B cell (primary cell): Measurements from ENCODE around the gene CADM2. TPM values are rescaled to one million over a fixed set of nuclear protein-coding genes. Genes with fewer than 3 reads are reported as not detected.

Experiments
- ATAC-seq: fragments of 200-7000 bp; cut with Tn5 transposase; one replicate; pipeline ENCODE4 v1.10.0; 2021; ENCODE audit warnings: low read depth, mild to moderate bottlenecking, moderate number of reproducible peaks, moderate library complexity
- CTCF ChIA-PET: fragments of 350-600 bp; sonication (Branson Sonifier 250); formaldehyde crosslinking; loops from one replicate; lab custom pipeline; 2021; ENCODE audit warnings: antibody characterized with exemption, inconsistent platforms; lab: Charles Lee
- POLR2A ChIA-PET: fragments of 350-600 bp; sonication (Branson Sonifier 250); formaldehyde crosslinking; loops from one replicate; lab custom pipeline; 2021; ENCODE audit warnings: antibody characterized with exemption; lab: Charles Lee
- DNase-seq: peaks from one replicate; pipeline ENCODE4 v3.0.0; 2013
- H2AFZ ChIP-seq: 2 replicates; pipeline ENCODE4 v1.6.1; 2012; ENCODE audit warnings: mild to moderate bottlenecking, low read depth, low read length; ENCODE audit not compliant: insufficient read depth, poor library complexity, severe bottlenecking
- H3K27ac ChIP-seq, 2 donors: 1 replicate in 1 of 2; 2 replicates in 1 of 2; pipeline ENCODE4 v1.5.1; 2012 to 2013; ENCODE audit warnings: low read length in 2 of 2, mild to moderate bottlenecking in 2 of 2, moderate library complexity in 1 of 2
- H3K27me3 ChIP-seq, 4 experiments: fragments of 200-600 bp in 1 of 4; sonication (generic) in 1 of 4; replicated peaks in 1 of 4; 1 replicate in 2 of 4; 2 replicates in 2 of 4; pipeline versions ENCODE4 v1.6.1 to v1.7.0; 2013 to 2016; ENCODE audit warnings: low read length in 3 of 4, mild to moderate bottlenecking in 2 of 4, mixed read lengths in 1 of 4, moderate library complexity in 1 of 4; ENCODE audit not compliant: insufficient read depth in 4 of 4, control insufficient read depth in 3 of 4; ENCODE audit errors: control extremely low read depth in 1 of 4
- H3K36me3 ChIP-seq, 2 experiments: replicated peaks in 1 of 2; 1 replicate in 1 of 2; 2 replicates in 1 of 2; pipeline versions ENCODE4 v1.6.1 to v1.7.1; 2013; ENCODE audit warnings: low read length in 1 of 2; ENCODE audit not compliant: insufficient read depth in 2 of 2, control insufficient read depth in 1 of 2; ENCODE audit errors: control extremely low read depth in 1 of 2, extremely low read depth in 1 of 2
- H3K4me1 ChIP-seq, 2 donors: fragments of 200-600 bp in 1 of 2; sonication (generic) in 1 of 2; 1 replicate in 1 of 2; 2 replicates in 1 of 2; pipeline versions ENCODE4 v1.5.1 to v1.6.1; 2013 to 2017; ENCODE audit warnings: low read length in 2 of 2; ENCODE audit not compliant: control insufficient read depth in 2 of 2, insufficient read depth in 2 of 2
- H3K4me2 ChIP-seq: replicated peaks from 2 replicates; pipeline ENCODE3; 2012; ENCODE audit warnings: mild to moderate bottlenecking, low read depth, low read length; ENCODE audit not compliant: poor library complexity, severe bottlenecking
- H3K4me3 ChIP-seq, 5 experiments: fragments of 200-600 bp in 1 of 5; sonication (generic) in 1 of 5; 1 replicate in 3 of 5; 2 replicates in 2 of 5; pipeline versions ENCODE4 v1.5.1 to v1.7.0; 2011 to 2016; ENCODE audit warnings: low read length in 4 of 5, mild to moderate bottlenecking in 4 of 5, low read depth in 2 of 5, control low read depth in 1 of 5, moderate library complexity in 1 of 5; ENCODE audit not compliant: insufficient read depth in 1 of 5; ENCODE audit errors: control extremely low read depth in 1 of 5, extremely low read depth in 1 of 5
- H3K79me2 ChIP-seq: fragments of 200-600 bp; sonication (generic); one replicate; pipeline ENCODE4 v1.6.0; 2016; ENCODE audit warnings: low read length; ENCODE audit not compliant: control insufficient read depth, insufficient read depth
- H3K9ac ChIP-seq: fragments of 200-600 bp; sonication (generic); 2 replicates; pipeline ENCODE4 v1.6.1; 2017; ENCODE audit warnings: mild to moderate bottlenecking, low read length, moderate library complexity
- H3K9me3 ChIP-seq, 3 donors: one replicate each; pipeline versions ENCODE4 v1.6.1 to v1.7.1; 2013; ENCODE audit warnings: low read length in 2 of 3; ENCODE audit not compliant: control insufficient read depth in 2 of 3, insufficient read depth in 1 of 3; ENCODE audit errors: control extremely low read depth in 1 of 3
- H4K20me1 ChIP-seq: 2 replicates; pipeline ENCODE4 v1.6.0; 2012; ENCODE audit warnings: mild to moderate bottlenecking, low read length; ENCODE audit not compliant: insufficient read depth, control insufficient read depth, poor library complexity, severe bottlenecking
- H3K27ac Mint-ChIP-seq: one replicate; pipeline ENCODE4 v1.8.0; 2021; ENCODE audit warnings: mixed read lengths
- H3K27me3 Mint-ChIP-seq: one replicate; pipeline ENCODE4 v1.8.0; 2021; ENCODE audit warnings: mixed read lengths
- H3K4me1 Mint-ChIP-seq: one replicate; pipeline ENCODE4 v1.8.0; 2021; ENCODE audit warnings: mixed read lengths
- H3K4me3 Mint-ChIP-seq: one replicate; pipeline ENCODE4 v1.8.0; 2021; ENCODE audit warnings: mixed read lengths
- H3K9me3 Mint-ChIP-seq: one replicate; pipeline ENCODE4 v1.8.0; 2022; ENCODE audit warnings: mixed read lengths; ENCODE audit not compliant: insufficient read depth
- EZH2 ChIP-seq: IDR thresholded peaks from 2 replicates; pipeline ENCODE4 v1.6.1; 2012; ENCODE audit warnings: borderline replicate concordance, low read depth, mild to moderate bottlenecking, moderate library complexity, low read length; ENCODE audit not compliant: insufficient read depth, poor library complexity, severe bottlenecking
- WGBS: methylation state at CpG from one replicate; pipeline ENCODE4 v1.1.5; 2013; ENCODE audit warnings: missing lambda C conversion rate; ENCODE audit not compliant: insufficient coverage; 5-methylcytosine and 5-hydroxymethylcytosine counted together
- intact Hi-C: fragments of 100-400 bp; cut with micrococcal nuclease; formaldehyde crosslinking; loops from one replicate; pipeline ENCODE4 v1.10.0; 2022
- polyA plus RNA-seq: library from polyadenylated mRNA; depleted of rRNA; stranded (reverse); fragments of >200 nt; gene quantifications from 2 replicates; pipeline ENCODE4 v1.2.3, GENCODE V29; 2012
- total RNA-seq, 2 donors: library from RNA; stranded (reverse); fragments of 120-200 nt in 1 of 2; gene quantifications; 1 replicate in 1 of 2; 2 replicates in 1 of 2; pipeline versions ENCODE4 v1.2.3 to v1.2.4, GENCODE V29; 2013 to 2022
- TF ChIP-seq, protein P1 (sequence below): fragments of 200-600 bp; IDR thresholded peaks from one replicate; pipeline ENCODE4 v1.8.0; 2022; ENCODE audit warnings: antibody characterized with exemption, mild to moderate bottlenecking

Gene CADM2
- total and polyA plus RNA-seq, 2 donors (not counting 1 experiment from before 2014, with no cell fraction given), result 0.10 to 0.37 TPM

DNA sequence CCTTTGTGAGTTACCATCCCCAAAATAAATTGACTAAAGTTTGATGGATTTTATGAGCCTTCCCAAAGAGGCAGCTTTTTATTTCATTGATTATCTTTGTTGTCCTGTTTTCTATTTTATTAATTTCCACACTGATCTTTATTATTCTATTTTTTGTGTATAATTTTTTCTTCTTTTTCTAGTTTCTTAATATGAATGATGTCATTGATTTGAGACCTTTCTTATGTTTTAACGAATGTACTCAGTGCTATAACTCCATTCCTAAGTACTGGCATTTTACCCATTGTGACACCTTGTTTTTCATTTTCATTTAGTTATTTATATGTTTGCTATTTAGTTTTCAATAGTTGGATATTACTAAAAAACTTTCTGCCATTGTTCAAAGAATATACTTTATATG is 565.3 kb downstream of the CADM2 start:
- intact Hi-C loops, result no loop called here
- H3K9me3 ChIP-seq, result no peaks in the 10 kb centered on the region
- POLR2A ChIA-PET, result no interaction called here
- ATAC-seq (no peak), DNase-seq (no peak)
- no peaks in the 10 kb centered on the region for H3K4me1 ChIP-seq
- no CpG with 5 or more reads among the region's 1 CpG for WGBS
- no peak overlapping the region for H3K4me3 ChIP-seq
- no peak for TF ChIP-seq EZH2
- TF ChIP-seq, protein P1, sequence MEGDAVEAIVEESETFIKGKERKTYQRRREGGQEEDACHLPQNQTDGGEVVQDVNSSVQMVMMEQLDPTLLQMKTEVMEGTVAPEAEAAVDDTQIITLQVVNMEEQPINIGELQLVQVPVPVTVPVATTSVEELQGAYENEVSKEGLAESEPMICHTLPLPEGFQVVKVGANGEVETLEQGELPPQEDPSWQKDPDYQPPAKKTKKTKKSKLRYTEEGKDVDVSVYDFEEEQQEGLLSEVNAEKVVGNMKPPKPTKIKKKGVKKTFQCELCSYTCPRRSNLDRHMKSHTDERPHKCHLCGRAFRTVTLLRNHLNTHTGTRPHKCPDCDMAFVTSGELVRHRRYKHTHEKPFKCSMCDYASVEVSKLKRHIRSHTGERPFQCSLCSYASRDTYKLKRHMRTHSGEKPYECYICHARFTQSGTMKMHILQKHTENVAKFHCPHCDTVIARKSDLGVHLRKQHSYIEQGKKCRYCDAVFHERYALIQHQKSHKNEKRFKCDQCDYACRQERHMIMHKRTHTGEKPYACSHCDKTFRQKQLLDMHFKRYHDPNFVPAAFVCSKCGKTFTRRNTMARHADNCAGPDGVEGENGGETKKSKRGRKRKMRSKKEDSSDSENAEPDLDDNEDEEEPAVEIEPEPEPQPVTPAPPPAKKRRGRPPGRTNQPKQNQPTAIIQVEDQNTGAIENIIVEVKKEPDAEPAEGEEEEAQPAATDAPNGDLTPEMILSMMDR, result no peak
- no peaks in the 10 kb centered on the region for H3K27me3 ChIP-seq
- H3K27ac ChIP-seq, result no peak overlapping the region
- H2AFZ ChIP-seq, result no peak overlapping the region
- CTCF ChIA-PET, result no interaction called here
- no peak overlapping the region for H3K9ac ChIP-seq
- Mint-ChIP-seq H3K9me3 (no peaks in the 10 kb centered on the region), H3K4me3 (no peak overlapping the region), H3K27ac (no peak overlapping the region), H3K27me3 (no peaks in the 10 kb centered on the region), H3K4me1 (no peaks in the 10 kb centered on the region)
- H3K36me3 ChIP-seq, result no peaks in the 10 kb centered on the region
- no peaks in the 10 kb centered on the region for H3K79me2 ChIP-seq
- no peaks in the 10 kb centered on the region for H4K20me1 ChIP-seq
- H3K4me2 ChIP-seq, result no peak overlapping the region

DNA sequence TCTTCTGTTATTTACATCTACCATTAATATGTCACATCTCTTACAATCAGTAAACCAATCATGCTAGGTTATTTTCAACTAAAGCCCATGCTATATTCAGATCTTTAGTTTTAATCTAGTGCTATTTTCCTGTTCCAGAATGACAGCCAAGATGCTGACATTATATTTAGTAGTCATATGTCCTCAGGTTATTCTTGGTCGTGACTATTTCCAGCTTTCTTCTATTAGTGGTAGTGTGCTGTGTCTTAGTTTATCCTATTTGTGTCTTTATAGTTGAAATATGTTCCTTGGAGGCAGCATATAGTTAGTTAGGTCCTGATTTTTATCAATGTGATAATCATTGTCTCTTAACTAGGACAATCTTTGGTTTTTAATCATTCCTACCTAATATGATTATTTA is 566.5 kb downstream of the CADM2 start:
- no peaks in the 10 kb centered on the region for H3K9me3 ChIP-seq
- Mint-ChIP-seq H3K9me3 (no peaks in the 10 kb centered on the region), H3K4me1 (no peaks in the 10 kb centered on the region), H3K27me3 (no peaks in the 10 kb centered on the region), H3K4me3 (no peak overlapping the region), H3K27ac (no peak overlapping the region)
- no peaks in the 10 kb centered on the region for H3K36me3 ChIP-seq
- H3K9ac ChIP-seq, result no peak overlapping the region
- DNase-seq (no peak), ATAC-seq (no peak)
- no peaks in the 10 kb centered on the region for H4K20me1 ChIP-seq
- no peak overlapping the region for H3K27ac ChIP-seq
- no peaks in the 10 kb centered on the region for H3K4me1 ChIP-seq
- H3K4me3 ChIP-seq, result no peak overlapping the region
- CTCF ChIA-PET, result no interaction called here
- no CpG with 5 or more reads among the region's 1 CpG for WGBS
- H3K27me3 ChIP-seq, result no peaks in the 10 kb centered on the region
- no peak overlapping the region for H3K4me2 ChIP-seq
- H3K79me2 ChIP-seq, result no peaks in the 10 kb centered on the region
- intact Hi-C loops, result no loop called here
- TF ChIP-seq EZH2, result no peak
- TF ChIP-seq, protein P1, result no peak
- H2AFZ ChIP-seq, result no peak overlapping the region
- POLR2A ChIA-PET, result no interaction called here
